ENCODE measurements around the gene SNAPC4.

DNA sequence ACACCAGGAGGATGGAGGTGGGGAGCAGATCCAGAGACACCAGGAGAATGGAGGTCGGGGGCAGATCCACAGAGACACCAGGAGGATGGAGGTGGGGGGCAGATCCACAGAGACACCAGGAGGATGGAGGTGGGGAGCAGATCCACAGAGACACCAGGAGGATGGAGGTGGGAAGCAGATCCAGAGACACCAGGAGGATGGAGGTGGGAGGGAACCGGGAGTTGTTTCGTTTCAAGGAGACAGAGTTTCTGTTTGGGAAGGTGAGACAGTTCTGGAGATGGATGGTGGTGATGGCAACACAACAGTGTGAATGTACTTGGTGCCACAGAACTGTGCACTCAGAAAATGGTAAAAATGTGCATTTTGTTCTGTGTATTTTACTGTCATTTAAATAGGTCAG is 48.7 kb upstream of the SNAPC4 start:
- TF ChIP-seq, protein P1, sequence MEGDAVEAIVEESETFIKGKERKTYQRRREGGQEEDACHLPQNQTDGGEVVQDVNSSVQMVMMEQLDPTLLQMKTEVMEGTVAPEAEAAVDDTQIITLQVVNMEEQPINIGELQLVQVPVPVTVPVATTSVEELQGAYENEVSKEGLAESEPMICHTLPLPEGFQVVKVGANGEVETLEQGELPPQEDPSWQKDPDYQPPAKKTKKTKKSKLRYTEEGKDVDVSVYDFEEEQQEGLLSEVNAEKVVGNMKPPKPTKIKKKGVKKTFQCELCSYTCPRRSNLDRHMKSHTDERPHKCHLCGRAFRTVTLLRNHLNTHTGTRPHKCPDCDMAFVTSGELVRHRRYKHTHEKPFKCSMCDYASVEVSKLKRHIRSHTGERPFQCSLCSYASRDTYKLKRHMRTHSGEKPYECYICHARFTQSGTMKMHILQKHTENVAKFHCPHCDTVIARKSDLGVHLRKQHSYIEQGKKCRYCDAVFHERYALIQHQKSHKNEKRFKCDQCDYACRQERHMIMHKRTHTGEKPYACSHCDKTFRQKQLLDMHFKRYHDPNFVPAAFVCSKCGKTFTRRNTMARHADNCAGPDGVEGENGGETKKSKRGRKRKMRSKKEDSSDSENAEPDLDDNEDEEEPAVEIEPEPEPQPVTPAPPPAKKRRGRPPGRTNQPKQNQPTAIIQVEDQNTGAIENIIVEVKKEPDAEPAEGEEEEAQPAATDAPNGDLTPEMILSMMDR (IDR thresholded peaks at IDR 0.05 in 8 of 11, conservative IDR thresholded peaks at IDR 0.05 in 3 of 11), result no peak
- TF ChIP-seq POLR2A (IDR thresholded peaks at IDR 0.05) (no peak), POLR2AphosphoS5 (IDR thresholded peaks at IDR 0.05) (no peak)
